HepG2 (cell line): Measurements from ENCODE around the gene HIF1AN. TPM values are rescaled to one million over a fixed set of nuclear protein-coding genes. Genes with fewer than 3 reads are reported as not detected.

Experiments used
- ATAC-seq: fragments of 200-7000 bp; cut with Tn5 transposase; 3 replicates; pipeline ENCODE4 v1.9.1; 2020; ENCODE audit warnings: mild to moderate bottlenecking, moderate library complexity
- BruUV-seq: library from RNA; stranded (reverse); fragments of 400-500 nt; replicated peaks from 2 replicates; lab custom pipeline; 2021; lab: Mats Ljungman, UMichigan
- CTCF ChIA-PET: fragments of 300-600 bp; formaldehyde crosslinking; extraction: SDS; loops from one replicate; lab custom pipeline; 2021; ENCODE audit warnings: low total read pairs, inconsistent platforms, low intra/inter-chr PET ratio; lab: Yijun Ruan, JAX
- POLR2A ChIA-PET: fragments of 350-600 bp; sonication (Branson Sonifier 250); formaldehyde crosslinking; loops from one replicate; lab custom pipeline; 2020; ENCODE audit warnings: antibody characterized with exemption, inconsistent platforms; lab: Yijun Ruan, JAX
- DNase-seq: peaks from one replicate; pipeline ENCODE4 v3.0.0-alpha.2; 2015; ENCODE audit warnings: low spot score
- FAIRE-seq: peaks from 3 replicates; lab custom pipeline; 2011; peaks lifted over from hg19 to GRCh38; lab: Jason Lieb, UNC
- H2AFZ ChIP-seq: one replicate; pipeline ENCODE4 v1.6.1; 2011; ENCODE audit warnings: low read length, inconsistent platforms
- H3K27ac ChIP-seq: fragments of 300-600 bp; 3 replicates; pipeline ENCODE4 v1.8.0; 2011; ENCODE audit warnings: mixed run types, mild to moderate bottlenecking, mixed read lengths, low read length, inconsistent platforms; ENCODE audit not compliant: insufficient read depth; ENCODE audit errors: extremely low read length
- H3K27me3 ChIP-seq, 2 experiments: fragments of 200-600 bp in 1 of 2; 2 replicates in 1 of 2; 3 replicates in 1 of 2; pipeline versions ENCODE4 v1.6.0 to v1.8.0; 2011; ENCODE audit warnings: low read length in 2 of 2, mild to moderate bottlenecking in 2 of 2, moderate library complexity in 2 of 2, inconsistent platforms in 1 of 2; ENCODE audit not compliant: insufficient read depth in 2 of 2, control insufficient read depth in 1 of 2
- H3K36me3 ChIP-seq, 2 experiments: fragments of 200-600 bp in 1 of 2; replicated peaks in 1 of 2; 2 replicates in 1 of 2; 3 replicates in 1 of 2; pipeline versions ENCODE4 v1.5.1 to v1.8.0; 2011; ENCODE audit warnings: low read length in 2 of 2, inconsistent platforms in 1 of 2; ENCODE audit not compliant: insufficient read depth in 2 of 2, control insufficient read depth in 1 of 2
- H3K4me1 ChIP-seq: 2 replicates; pipeline ENCODE4 v1.5.1; 2012; ENCODE audit warnings: low read length, inconsistent platforms; ENCODE audit not compliant: insufficient read depth
- H3K4me2 ChIP-seq: 2 replicates; pipeline ENCODE4 v1.6.0; 2011; ENCODE audit warnings: low read depth, low read length, inconsistent platforms
- H3K4me3 ChIP-seq, 3 experiments: fragments of 200-600 bp in 1 of 3; sonication (generic), shearing (Covaris generic) in 1 of 3; replicated peaks in 1 of 3; 2 replicates each; pipeline ENCODE4 v1.5.1; 2011 to 2016; ENCODE audit warnings: low read length in 3 of 3, inconsistent platforms in 2 of 3, low read depth in 2 of 3, mild to moderate bottlenecking in 2 of 3, control low read depth in 1 of 3, mixed read lengths in 1 of 3; ENCODE audit not compliant: insufficient read depth in 1 of 3
- H3K79me2 ChIP-seq: one replicate; pipeline ENCODE4 v1.6.1; 2011; ENCODE audit warnings: low read length, inconsistent platforms; ENCODE audit not compliant: insufficient read depth
- H3K9ac ChIP-seq: 2 replicates; pipeline ENCODE4 v1.6.0; 2011; ENCODE audit warnings: mild to moderate bottlenecking, low read depth, low read length, inconsistent platforms; ENCODE audit not compliant: insufficient read depth
- H3K9me3 ChIP-seq: 2 replicates; pipeline ENCODE4 v1.5.1; 2012; ENCODE audit warnings: mild to moderate bottlenecking, low read length
- H4K20me1 ChIP-seq: 2 replicates; pipeline ENCODE4 v1.6.0; 2011; ENCODE audit warnings: inconsistent platforms, mild to moderate bottlenecking, low read length, moderate library complexity; ENCODE audit not compliant: insufficient read depth
- ARHGAP35 ChIP-seq: sonication (generic); formaldehyde crosslinking; IDR thresholded peaks from 2 replicates; pipeline ENCODE4 v1.9.0; 2022; ENCODE audit warnings: mild to moderate bottlenecking, inconsistent platforms, moderate library complexity, missing genetic modification reagents, borderline replicate concordance
- ARID2 ChIP-seq: sonication (generic); formaldehyde crosslinking; IDR thresholded peaks from 2 replicates; pipeline ENCODE4 v1.8.1; 2022; ENCODE audit warnings: mild to moderate bottlenecking, missing genetic modification reagents, borderline replicate concordance
- DR1 ChIP-seq: sonication (generic); formaldehyde crosslinking; IDR thresholded peaks from 2 replicates; pipeline ENCODE4 v1.8.0; 2021; ENCODE audit warnings: mild to moderate bottlenecking, missing genetic modification reagents, inconsistent platforms
- HDAC2 ChIP-seq: sonication (generic); formaldehyde crosslinking; IDR thresholded peaks from 2 replicates; pipeline ENCODE4 v1.4.0; 2020; ENCODE audit warnings: missing genetic modification reagents
- HMG20A ChIP-seq: IDR thresholded peaks from 2 replicates; pipeline ENCODE4 v1.6.1; 2016; ENCODE audit warnings: borderline replicate concordance
- PHF20 ChIP-seq: sonication (generic); formaldehyde crosslinking; IDR thresholded peaks from 2 replicates; pipeline ENCODE4 v1.5.0; 2020; ENCODE audit warnings: mild to moderate bottlenecking, missing genetic modification reagents
- POLR2G ChIP-seq: fragments of 200-400 bp; formaldehyde crosslinking; IDR thresholded peaks from 2 replicates; pipeline ENCODE4 v1.6.1; 2018; ENCODE audit warnings: mild to moderate bottlenecking, low read depth, low read length, moderate library complexity
- RBM22 ChIP-seq: fragments of 200-400 bp; formaldehyde crosslinking; optimal IDR thresholded peaks from 2 replicates; pipeline ENCODE3; 2017; ENCODE audit warnings: mild to moderate bottlenecking, low read length, moderate library complexity
- SALL2 ChIP-seq: sonication (generic); formaldehyde crosslinking; IDR thresholded peaks from 2 replicates; pipeline ENCODE4 v1.8.1; 2023; ENCODE audit warnings: mild to moderate bottlenecking, missing genetic modification reagents, inconsistent platforms
- TGIF2 ChIP-seq: IDR thresholded peaks from 2 replicates; pipeline ENCODE4 v1.6.1; 2016; ENCODE audit warnings: control low read depth, missing compliant biosample characterization
- YEATS2 ChIP-seq: sonication (generic); formaldehyde crosslinking; IDR thresholded peaks from 2 replicates; pipeline ENCODE4 v1.4.0; 2020; ENCODE audit warnings: missing genetic modification reagents, borderline replicate concordance
- ZFP82 ChIP-seq: sonication (generic); formaldehyde crosslinking; IDR thresholded peaks from 2 replicates; pipeline ENCODE4 v1.5.1; 2020; ENCODE audit warnings: mild to moderate bottlenecking, missing genetic modification reagents, borderline replicate concordance
- ZNF232 ChIP-seq: sonication (generic); formaldehyde crosslinking; IDR thresholded peaks from 2 replicates; pipeline ENCODE4 v1.4.0; 2020; ENCODE audit warnings: missing genetic modification reagents, borderline replicate concordance
- ZNF768 ChIP-seq: sonication (generic); formaldehyde crosslinking; IDR thresholded peaks from 2 replicates; pipeline ENCODE4 v1.4.0; 2020; ENCODE audit warnings: missing genetic modification reagents
- ZZZ3 ChIP-seq: sonication (generic); formaldehyde crosslinking; IDR thresholded peaks from 2 replicates; pipeline ENCODE4 v1.4.0; 2020; ENCODE audit warnings: missing genetic modification reagents, mild to moderate bottlenecking, borderline replicate concordance
- WGBS: methylation state at CpG from one replicate; pipeline ENCODE4 v1.1.6; 2017; ENCODE audit warnings: low lambda C conversion rate; 5-methylcytosine and 5-hydroxymethylcytosine counted together
- in situ Hi-C: cut with HindIII; loops from 2 replicates; pipeline ENCODE4 v1.10.0; 2017; ENCODE audit warnings: low pct_unique_long_range_greater_than_20kb; ENCODE audit not compliant: extremely low pct_ligation_motif_present
- intact Hi-C: fragments of 100-400 bp; cut with micrococcal nuclease; formaldehyde crosslinking; loops from one replicate; pipeline ENCODE4 v1.10.0; 2022; ENCODE audit not compliant: unreplicated experiment
- polyA plus RNA-seq, 8 experiments: library from polyadenylated mRNA; depleted of rRNA in 3 of 8; stranded (reverse) in 7 of 8; unstranded in 1 of 8; fragments of >200 nt; fragmentation: Illumina TruSeq in 4 of 8; extraction: Trizol in 4 of 8; gene quantifications; 2 replicates each; pipeline versions ENCODE4 v1.2.1 to v1.2.3, GENCODE V29; 2011 to 2016; ENCODE audit warnings: low read depth in 4 of 8, missing spikeins in 1 of 8, mixed read lengths in 1 of 8; ENCODE audit not compliant: insufficient read depth in 1 of 8
- total RNA-seq, 5 experiments: library from RNA; depleted of rRNA; stranded (reverse); fragments of >200 nt; fragmentation: Illumina TruSeq; extraction: Trizol; gene quantifications; 2 replicates each; pipeline ENCODE4 v1.2.3, GENCODE V29; 2016; ENCODE audit warnings: low read depth in 1 of 5
- TF ChIP-seq, protein P1 (sequence below): sonication (generic); formaldehyde crosslinking; IDR thresholded peaks from 2 replicates; pipeline ENCODE4 v1.8.0; 2022; ENCODE audit warnings: mild to moderate bottlenecking, missing genetic modification reagents; ENCODE audit not compliant: insufficient replicate concordance
- TF ChIP-seq, protein P2 (sequence below): sonication (generic); formaldehyde crosslinking; IDR thresholded peaks from 2 replicates; pipeline ENCODE4 v1.5.0; 2020; ENCODE audit warnings: mild to moderate bottlenecking, missing genetic modification reagents

The HIF1AN gene
- total and polyA plus RNA-seq, 2 of the 13 experiments (the other 11 are each of a cell fraction or from before 2014, with no cell fraction given), result 8.6 to 10.7 TPM

DNA sequence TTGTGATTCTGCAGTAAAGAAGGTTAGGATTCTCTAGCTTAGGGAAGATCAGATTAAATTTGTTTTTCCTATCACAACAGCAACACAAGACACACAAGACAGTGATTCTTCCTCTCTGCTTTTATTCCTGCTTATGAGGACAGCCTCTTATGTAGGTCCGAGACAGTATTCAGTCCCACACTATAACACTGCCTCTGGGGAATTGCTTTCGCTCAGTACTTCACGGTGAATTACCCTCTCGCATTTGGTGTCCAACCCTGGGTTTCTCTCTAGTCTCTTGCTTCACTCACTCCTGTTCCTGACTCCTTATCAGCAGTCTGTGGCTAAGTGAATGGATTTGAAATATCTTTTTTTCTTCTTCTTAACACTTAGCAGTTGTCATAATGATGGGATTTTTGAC lies 1.7 kb downstream of the HIF1AN start:
- in situ Hi-C loops, result no loop called here
- TF ChIP-seq RBM22, result no peak
- TF ChIP-seq HDAC2, result no peak
- no peak for TF ChIP-seq ARID2 (CRISPR knock-in tag)
- no peak for TF ChIP-seq ARHGAP35 (CRISPR knock-in tag)
- TF ChIP-seq ZFP82 (CRISPR knock-in tag), result no peak
- no peak for TF ChIP-seq ZNF232
- Histone ChIP-seq H3K4me2 (peak overlapping the region; percentile 91; the same call in 1 of the 2 replicates), H4K20me1 (no peaks in the 10 kb centered on the region), H2AFZ (no peak overlapping the region), H3K9ac (0 out of 2 replicates have a peak overlapping the region, but pooled peaks have one; percentile 23), H3K9me3 (no peaks in the 10 kb centered on the region), H3K4me1 (peaks cover 35% of the 10 kb centered on the region), H3K27ac (no peak overlapping the region), H3K79me2 (peaks cover 31% of the 10 kb centered on the region), H3K4me3 (no peak overlapping the region; a peak in 2 of 6 replicates), H3K27me3 (no peaks in the 10 kb centered on the region; a peak in 1 of 5 replicates), H3K36me3 (peaks cover 9 to 40% of the 10 kb centered on the region in 2 experiments)
- DNase-seq (no peak), ATAC-seq (no peak), FAIRE-seq (no peak)
- over 99% methylated on average over 4 of the region's 4 CpGs for WGBS
- no TSS peak for BruUV-seq
- ChIA-PET CTCF (no interaction called here), POLR2A (no interaction called here)
- intact Hi-C loops, result no loop called here

DNA sequence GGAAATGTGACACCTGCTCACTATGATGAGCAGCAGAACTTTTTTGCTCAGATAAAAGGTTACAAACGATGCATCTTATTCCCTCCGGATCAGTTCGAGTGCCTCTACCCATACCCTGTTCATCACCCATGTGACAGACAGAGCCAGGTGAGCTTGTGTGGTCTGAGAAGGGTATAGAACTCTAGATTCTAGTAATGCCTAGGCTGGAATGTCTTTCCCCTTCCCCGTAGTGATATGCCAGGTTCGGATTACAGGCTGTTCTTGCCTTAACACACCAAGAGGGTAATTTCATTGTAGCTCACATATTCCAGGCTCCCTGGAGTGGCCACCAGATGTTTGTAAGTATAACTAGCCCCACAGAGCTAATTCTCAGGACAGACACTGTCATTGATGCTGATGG lies 9.2 kb downstream of the HIF1AN start:
- no peak for ATAC-seq
- ChIA-PET POLR2A (interaction anchor here (1.7 kb wide), 1 partner anchor 9 kb away, joined by 7 read pairs; the partner anchor contains the start of gene HIF1AN), CTCF (no interaction called here)
- no peak overlapping the region for H3K4me2 ChIP-seq
- H3K36me3 ChIP-seq, result peaks cover 29 to 85% of the 10 kb centered on the region in 2 experiments
- H4K20me1 ChIP-seq, result no peaks in the 10 kb centered on the region
- H3K4me3 ChIP-seq, result no peak overlapping the region
- no TSS peak for BruUV-seq
- no peaks in the 10 kb centered on the region for H3K27me3 ChIP-seq
- no peaks in the 10 kb centered on the region for H3K4me1 ChIP-seq
- no peak overlapping the region for H3K9ac ChIP-seq
- no peak overlapping the region for H3K27ac ChIP-seq
- intact Hi-C loops, result no loop called here
- in situ Hi-C loops, result no loop called here
- H3K79me2 ChIP-seq, result no peaks in the 10 kb centered on the region
- no peaks in the 10 kb centered on the region for H3K9me3 ChIP-seq
- DNase-seq, result no peak
- FAIRE-seq, result no peak
- 92% methylated on average over 5 of the region's 5 CpGs for WGBS
- H2AFZ ChIP-seq, result no peak overlapping the region
- TF ChIP-seq, protein P1, sequence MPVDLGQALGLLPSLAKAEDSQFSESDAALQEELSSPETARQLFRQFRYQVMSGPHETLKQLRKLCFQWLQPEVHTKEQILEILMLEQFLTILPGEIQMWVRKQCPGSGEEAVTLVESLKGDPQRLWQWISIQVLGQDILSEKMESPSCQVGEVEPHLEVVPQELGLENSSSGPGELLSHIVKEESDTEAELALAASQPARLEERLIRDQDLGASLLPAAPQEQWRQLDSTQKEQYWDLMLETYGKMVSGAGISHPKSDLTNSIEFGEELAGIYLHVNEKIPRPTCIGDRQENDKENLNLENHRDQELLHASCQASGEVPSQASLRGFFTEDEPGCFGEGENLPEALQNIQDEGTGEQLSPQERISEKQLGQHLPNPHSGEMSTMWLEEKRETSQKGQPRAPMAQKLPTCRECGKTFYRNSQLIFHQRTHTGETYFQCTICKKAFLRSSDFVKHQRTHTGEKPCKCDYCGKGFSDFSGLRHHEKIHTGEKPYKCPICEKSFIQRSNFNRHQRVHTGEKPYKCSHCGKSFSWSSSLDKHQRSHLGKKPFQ (CRISPR knock-in tag), result no peak
- no peak for TF ChIP-seq TGIF2
- TF ChIP-seq ZNF768 (CRISPR knock-in tag), result no peak
- TF ChIP-seq, protein P2, sequence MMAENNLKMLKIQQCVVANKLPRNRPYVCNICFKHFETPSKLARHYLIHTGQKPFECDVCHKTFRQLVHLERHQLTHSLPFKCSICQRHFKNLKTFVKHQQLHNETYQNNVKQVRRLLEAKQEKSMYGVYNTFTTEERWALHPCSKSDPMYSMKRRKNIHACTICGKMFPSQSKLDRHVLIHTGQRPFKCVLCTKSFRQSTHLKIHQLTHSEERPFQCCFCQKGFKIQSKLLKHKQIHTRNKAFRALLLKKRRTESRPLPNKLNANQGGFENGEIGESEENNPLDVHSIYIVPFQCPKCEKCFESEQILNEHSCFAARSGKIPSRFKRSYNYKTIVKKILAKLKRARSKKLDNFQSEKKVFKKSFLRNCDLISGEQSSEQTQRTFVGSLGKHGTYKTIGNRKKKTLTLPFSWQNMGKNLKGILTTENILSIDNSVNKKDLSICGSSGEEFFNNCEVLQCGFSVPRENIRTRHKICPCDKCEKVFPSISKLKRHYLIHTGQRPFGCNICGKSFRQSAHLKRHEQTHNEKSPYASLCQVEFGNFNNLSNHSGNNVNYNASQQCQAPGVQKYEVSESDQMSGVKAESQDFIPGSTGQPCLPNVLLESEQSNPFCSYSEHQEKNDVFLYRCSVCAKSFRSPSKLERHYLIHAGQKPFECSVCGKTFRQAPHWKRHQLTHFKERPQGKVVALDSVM (CRISPR knock-in tag), result no peak
- TF ChIP-seq YEATS2, result no peak
- no peak for TF ChIP-seq SALL2 (CRISPR knock-in tag)
- TF ChIP-seq DR1 (CRISPR knock-in tag), result no peak
- TF ChIP-seq HMG20A (CRISPR knock-in tag), result no peak
- no peak for TF ChIP-seq ZZZ3
- TF ChIP-seq POLR2G, result no peak
- TF ChIP-seq PHF20 (CRISPR knock-in tag), result no peak
